ENCODE data around the gene APOE. TPM values are rescaled to one million over a fixed set of nuclear protein-coding genes. Genes with fewer than 3 reads are reported as not detected.

Gene APOE
- total RNA-seq, 1 experiment from 2014 or later: 530 TPM

GRCh38 chr19:44871809-44872208 lies 33.8 kb upstream of the APOE start:
- Histone ChIP-seq H2AK5ac (ENCODE audit: insufficient read length, low read length) (no peak overlapping the region), H4K8ac (replicated peaks; ENCODE audit: insufficient read length, low read depth, low read length) (no peak overlapping the region), H2BK5ac (ENCODE audit: insufficient read length, low read length) (no peak overlapping the region), H3K4me2 (ENCODE audit: insufficient read depth, insufficient read length, low read length) (no peak overlapping the region), H2BK120ac (ENCODE audit: low read depth, low read length, poor library complexity, severe bottlenecking) (no peak overlapping the region), H2BK20ac (ENCODE audit: low read depth, low read length, poor library complexity, severe bottlenecking) (no peak overlapping the region), H3K79me2 (ENCODE audit: insufficient read depth, low read length) (no peaks in the 10 kb centered on the region), H3K79me1 (ENCODE audit: insufficient read depth, low read depth, low read length, poor library complexity, severe bottlenecking) (peaks cover 3% of the 10 kb centered on the region), H2BK15ac (ENCODE audit: low read depth, low read length) (no peak overlapping the region), H4K20me1 (ENCODE audit: control insufficient read depth, insufficient read depth, insufficient read length) (no peaks in the 10 kb centered on the region), H3K23me2 (ENCODE audit: insufficient read length, low read depth, low read length, poor library complexity, severe bottlenecking) (no peaks in the 10 kb centered on the region), H3K4me1 (ENCODE audit: insufficient read depth, low read length) (no peaks in the 10 kb centered on the region), H2AFZ (ENCODE audit: low read length) (no peak overlapping the region), H3K14ac (ENCODE audit: insufficient read depth, low read length) (no peak overlapping the region), H3K56ac (ENCODE audit: insufficient read length, low read depth, low read length) (no peak overlapping the region), H4K5ac (ENCODE audit: insufficient read length, low read depth, low read length) (no peak overlapping the region), H2BK12ac (ENCODE audit: insufficient read length, low read depth, low read length) (no peak overlapping the region), H3K9ac (ENCODE audit: extremely low read depth, insufficient read length, low read length) (no peak overlapping the region), H3K18ac (ENCODE audit: insufficient read length, low read depth, low read length) (no peak overlapping the region), H3K27me3 (ENCODE audit: insufficient read depth, low read length) (no peaks in the 10 kb centered on the region), H3K4ac (ENCODE audit: low read depth, low read length) (no peak overlapping the region), H4K91ac (ENCODE audit: insufficient read length, low read depth, low read length) (no peak overlapping the region), H3K27ac (ENCODE audit: insufficient read length, low read depth, low read length) (no peak overlapping the region), H3K23ac (ENCODE audit: insufficient read length, low read depth, low read length) (no peak overlapping the region), H3K9me3 (ENCODE audit: control insufficient read depth, low read depth, low read length) (no peaks in the 10 kb centered on the region), H3T11ph (ENCODE audit: low read length) (no peak overlapping the region)
- no peak overlapping the region for H3K4me3 Mint-ChIP-seq
- peaks cover 56 to 86% (median 82%) of the 10 kb centered on the region in 3 experiments for H3K36me3 Mint-ChIP-seq (ENCODE audit: insufficient read depth in 1 of 3, low read depth in 3 of 3)
- no peaks in the 10 kb centered on the region; a peak in 1 of 5 replicates for H3K9me3 Mint-ChIP-seq
- DNase-seq: no peak
- H3K4me1 Mint-ChIP-seq: peaks cover 0 to 14% of the 10 kb centered on the region in 2 experiments; a peak in 3 of 4 replicates
- no CpG with 5 or more reads among the region's 14 CpGs for WGBS (ENCODE audit: extremely low coverage, insufficient read length, low lambda C conversion rate)
- no peaks in the 10 kb centered on the region for H3K27me3 Mint-ChIP-seq (ENCODE audit: low read depth)
- no peak for TF ChIP-seq CTCF (conservative IDR thresholded peaks at IDR 0.05)
- no peak overlapping the region for H3K27ac Mint-ChIP-seq
